HG02885 (cell line): ENCODE data around the gene MS4A4A.
A peak's percentile ranks its signal among the peaks of the same experiment; 100 is the strongest.

Source experiments
- ATAC-seq: cut with Tn5 transposase; IDR thresholded peaks from one replicate; pipeline ENCODE4 v1.9.1; 2021; ENCODE audit warnings: mild to moderate bottlenecking; ENCODE audit not compliant: unreplicated experiment, poor library complexity

Gene MS4A4A

GRCh38 chr11:60344146-60344545 is 63.7 kb downstream of the MS4A4A start:
- ATAC-seq, result no peak

- ATAC-seq, result no peak
These were observed 65.0 kb downstream of the MS4A4A start for GRCh38 chr11:60345489-60345888.

GRCh38 chr11:60347084-60347797 is 66.8 kb downstream of the MS4A4A start:
- peak; percentile 68 for ATAC-seq

- no peak for ATAC-seq
These were observed 67.7 kb downstream of the MS4A4A start for GRCh38 chr11:60348116-60348515.

DNA sequence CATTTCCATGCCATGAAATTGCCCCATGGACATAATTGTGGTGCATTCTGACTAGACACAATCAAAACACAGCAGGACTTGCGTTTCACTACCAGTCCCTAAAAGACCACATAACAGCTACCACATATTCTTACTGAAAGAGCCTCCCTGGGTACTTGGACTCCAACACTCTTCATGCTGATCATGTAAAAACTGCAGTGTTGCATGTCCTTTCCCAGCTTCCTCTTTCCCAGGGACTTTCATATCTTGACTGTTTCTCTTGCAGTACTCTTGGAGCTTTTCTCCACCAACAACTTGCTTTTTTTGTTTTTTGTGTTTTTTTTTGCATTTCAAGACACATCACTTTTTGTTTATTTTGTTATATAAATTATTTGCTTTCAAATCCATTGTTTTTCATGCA is 69.5 kb downstream of the MS4A4A start:
- ATAC-seq, result no peak

- ATAC-seq, result no peak
These were observed 77.3 kb downstream of the MS4A4A start for GRCh38 chr11:60357771-60358170.
